ENCODE results near the gene KCNN3. TPM values are rescaled to one million over a fixed set of nuclear protein-coding genes. Genes with fewer than 3 reads are reported as not detected.

KCNN3 gene
- total RNA-seq, 6 experiments from 2014 or later, result not detected

GRCh38 chr1:154729577-154729976 lies 140.5 kb downstream of the KCNN3 start:
- H3K4me1 Mint-ChIP-seq (ENCODE audit: low read depth), result peaks cover 29% of the 10 kb centered on the region
- peaks cover 37% of the 10 kb centered on the region for H3K27me3 Mint-ChIP-seq (ENCODE audit: insufficient read depth)
- no peak for DNase-seq
- 0 out of 2 replicates have a peak overlapping the region, but pooled peaks have one; percentile 6 for H3K27ac Mint-ChIP-seq
- no peaks in the 10 kb centered on the region for H3K36me3 Mint-ChIP-seq (ENCODE audit: low read depth)
- H3K4me3 Mint-ChIP-seq, result no peak overlapping the region
- TF ChIP-seq CTCF (IDR thresholded peaks at IDR 0.05), result no peak
- H3K9me3 Mint-ChIP-seq, result no peaks in the 10 kb centered on the region

- no peaks in the 10 kb centered on the region for H3K36me3 Mint-ChIP-seq (ENCODE audit: low read depth)
Observed at GRCh38 chr1:154729031-154729442, 141.0 kb downstream of the KCNN3 start.

GRCh38 chr1:154726896-154727753 lies 143.0 kb downstream of the KCNN3 start:
- no peak for DNase-seq
- no peak for TF ChIP-seq CTCF (IDR thresholded peaks at IDR 0.05)

More at GRCh38 chr1:154729031-154729442, 141.0 kb downstream of the KCNN3 start:
- H3K9me3 Mint-ChIP-seq, result no peaks in the 10 kb centered on the region
- peaks cover 29% of the 10 kb centered on the region for H3K4me1 Mint-ChIP-seq (ENCODE audit: low read depth)
- H3K27ac Mint-ChIP-seq, result peak overlapping the region; percentile 6; the same call in 1 of the 2 replicates
- H3K4me3 Mint-ChIP-seq, result no peak overlapping the region
- peaks cover 37% of the 10 kb centered on the region for H3K27me3 Mint-ChIP-seq (ENCODE audit: insufficient read depth)
- TF ChIP-seq CTCF (IDR thresholded peaks at IDR 0.05), result no peak
- no peak for DNase-seq

GRCh38 chr1:154726443-154726842 lies 143.6 kb downstream of the KCNN3 start:
- TF ChIP-seq CTCF (IDR thresholded peaks at IDR 0.05), result no peak
- no peak for DNase-seq
- peaks cover 29% of the 10 kb centered on the region for H3K4me1 Mint-ChIP-seq (ENCODE audit: low read depth)

More at GRCh38 chr1:154726896-154727753, 143.0 kb downstream of the KCNN3 start:
- peaks cover 29% of the 10 kb centered on the region for H3K4me1 Mint-ChIP-seq (ENCODE audit: low read depth)
- H3K4me3 Mint-ChIP-seq, result no peak overlapping the region
- no peak overlapping the region for H3K27ac Mint-ChIP-seq
- no peaks in the 10 kb centered on the region for H3K36me3 Mint-ChIP-seq (ENCODE audit: low read depth)
- no peaks in the 10 kb centered on the region for H3K9me3 Mint-ChIP-seq
- H3K27me3 Mint-ChIP-seq (ENCODE audit: insufficient read depth), result peaks cover 37% of the 10 kb centered on the region

GRCh38 chr1:154725865-154726264 lies 144.2 kb downstream of the KCNN3 start:
- no peaks in the 10 kb centered on the region for H3K36me3 Mint-ChIP-seq (ENCODE audit: low read depth)
- no peak for DNase-seq
- H3K4me1 Mint-ChIP-seq (ENCODE audit: low read depth), result peaks cover 26% of the 10 kb centered on the region
- H3K27me3 Mint-ChIP-seq (ENCODE audit: insufficient read depth), result peaks cover 39% of the 10 kb centered on the region
- no peaks in the 10 kb centered on the region for H3K9me3 Mint-ChIP-seq
- no peak overlapping the region for H3K27ac Mint-ChIP-seq
- no peak overlapping the region for H3K4me3 Mint-ChIP-seq
- TF ChIP-seq CTCF (IDR thresholded peaks at IDR 0.05), result no peak

More at GRCh38 chr1:154726443-154726842, 143.6 kb downstream of the KCNN3 start:
- peaks cover 40% of the 10 kb centered on the region for H3K27me3 Mint-ChIP-seq (ENCODE audit: insufficient read depth)
- no peaks in the 10 kb centered on the region for H3K36me3 Mint-ChIP-seq (ENCODE audit: low read depth)
- no peaks in the 10 kb centered on the region for H3K9me3 Mint-ChIP-seq
- H3K4me3 Mint-ChIP-seq, result no peak overlapping the region
- no peak overlapping the region for H3K27ac Mint-ChIP-seq
